ENCODE results near the gene MMP21.

MMP21 gene

DNA sequence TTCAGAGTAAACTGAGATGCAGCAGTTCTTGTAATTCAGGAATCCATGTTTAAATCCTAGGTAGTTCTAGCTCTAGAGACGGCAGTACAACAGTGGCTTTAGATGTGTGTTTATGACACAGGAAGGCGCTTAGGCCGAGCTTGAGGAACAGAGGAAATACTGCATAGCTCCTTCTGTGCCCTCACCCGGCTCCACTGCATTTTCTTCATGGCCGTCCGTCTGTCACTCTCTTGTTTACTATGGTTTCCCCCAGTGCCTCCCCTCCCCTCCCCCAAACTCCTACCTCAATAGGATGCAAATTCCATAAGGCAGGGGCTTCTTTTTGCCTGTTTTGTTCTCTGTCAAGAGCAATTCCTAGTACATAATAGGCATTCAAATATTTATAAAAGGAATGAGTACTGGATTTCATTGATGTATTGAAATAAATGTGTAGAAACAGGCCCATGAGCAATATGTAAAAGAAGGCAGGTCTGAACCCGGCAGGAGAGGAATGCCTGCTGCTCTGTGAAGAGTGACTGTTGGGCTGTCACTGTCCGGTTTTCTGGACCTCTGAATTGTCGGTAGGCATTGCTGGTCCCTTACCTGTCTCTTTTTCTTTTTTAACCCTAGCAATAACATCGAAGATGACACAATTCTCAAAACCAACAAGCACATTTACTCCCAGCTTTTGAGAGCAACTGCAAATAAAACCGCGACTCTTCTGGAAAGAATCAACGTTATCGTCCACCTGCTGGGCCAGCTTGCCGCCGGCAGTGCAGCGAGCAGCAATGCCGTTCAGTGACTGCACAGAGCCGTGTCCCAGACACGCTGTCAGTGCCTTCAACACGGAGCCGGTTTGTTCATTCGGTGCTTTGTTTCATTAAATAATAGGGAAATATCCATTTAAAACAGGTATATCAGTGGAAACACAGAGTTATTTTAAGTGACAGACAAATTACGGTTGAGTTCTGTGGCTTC is 12.7 kb downstream of the MMP21 start:
- no peak for DNase-seq

DNA sequence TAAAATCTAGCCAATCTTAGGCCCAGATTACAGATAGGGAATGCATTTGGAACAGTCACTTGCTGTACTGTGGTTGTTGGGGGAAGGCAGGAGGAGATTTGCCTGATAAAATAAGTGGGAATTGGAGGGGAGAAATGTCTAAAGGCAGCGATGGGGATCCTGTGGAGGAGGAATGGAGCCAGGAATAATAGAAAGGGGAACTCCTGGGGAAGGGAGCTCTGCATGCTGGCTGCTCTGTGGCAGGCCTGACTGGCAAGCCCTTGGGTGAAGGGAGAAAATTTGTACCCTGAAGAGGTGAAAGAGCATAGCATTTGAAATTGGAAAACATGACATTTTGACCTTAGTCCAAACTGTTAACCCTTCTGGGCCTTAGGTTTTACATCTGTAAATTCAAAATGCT is 13.7 kb downstream of the MMP21 start:
- no peak for DNase-seq

DNA sequence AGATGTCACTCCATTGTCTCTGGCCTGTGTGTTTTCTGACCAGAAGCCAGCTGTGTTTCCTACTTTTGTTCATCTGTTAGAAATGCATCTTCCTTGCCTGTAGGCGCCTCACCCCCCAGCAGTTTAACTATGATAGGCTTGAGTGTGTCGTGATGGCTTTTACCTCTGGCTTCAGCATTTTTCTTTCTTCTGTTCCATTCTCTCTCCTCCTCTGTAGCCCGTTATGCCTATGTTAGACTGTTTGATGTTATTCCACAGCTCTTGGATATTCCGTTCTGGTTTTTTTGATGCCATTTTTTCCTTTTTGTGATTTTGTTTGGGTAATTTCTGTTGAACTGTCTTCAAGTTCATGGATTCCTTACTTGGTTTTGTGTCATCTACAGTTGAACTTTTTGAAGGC is 17.9 kb downstream of the MMP21 start:
- DNase-seq = no peak

DNA sequence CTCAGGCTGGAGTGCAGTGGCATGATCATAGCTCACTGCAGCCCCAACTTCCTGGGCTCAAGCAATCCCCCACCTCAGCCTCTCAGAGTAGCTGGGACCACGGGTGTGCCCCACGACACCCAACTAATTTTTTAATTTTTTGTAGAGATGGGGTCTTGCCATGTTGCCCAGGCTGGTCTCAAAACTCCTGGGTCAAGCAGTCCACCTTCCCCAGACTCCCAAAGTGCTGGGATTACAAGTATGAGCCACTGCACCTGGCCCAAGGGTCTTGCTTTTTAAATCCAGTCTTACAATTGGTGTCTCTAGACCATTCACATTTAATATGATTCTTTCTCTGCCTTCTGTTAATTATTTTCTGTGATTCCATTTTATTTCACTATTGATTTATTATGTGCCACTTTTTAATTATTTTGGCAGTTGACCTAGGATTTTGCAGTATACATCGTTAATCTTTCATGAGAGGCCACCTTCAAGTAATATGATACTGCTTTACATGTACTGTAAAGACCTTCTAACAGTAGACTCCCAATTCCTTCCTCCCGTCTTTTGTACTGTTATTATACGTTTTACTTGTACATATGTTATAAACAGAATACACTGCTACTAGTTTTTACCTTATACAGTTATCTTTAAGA is 18.7 kb downstream of the MMP21 start:
- DNase-seq = no peak

DNA sequence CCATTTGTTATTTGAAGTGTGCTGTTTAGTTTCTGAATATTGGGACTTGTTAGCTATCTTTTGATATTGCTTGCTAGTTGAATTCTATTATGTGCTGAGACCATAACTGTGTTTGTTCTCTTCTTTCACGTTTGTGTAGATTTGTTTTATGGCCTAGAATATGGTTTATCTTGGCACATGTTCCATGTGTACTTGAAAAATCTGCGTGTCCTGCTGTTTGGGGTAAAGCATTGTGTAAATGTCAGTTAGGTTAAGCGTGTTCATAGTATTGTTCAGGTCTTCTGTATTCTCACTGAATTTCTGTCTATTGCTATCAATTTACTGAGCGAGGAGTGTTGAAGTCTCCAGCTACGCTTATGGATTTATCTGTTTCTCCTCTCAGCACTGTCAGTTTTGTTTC is 19.4 kb downstream of the MMP21 start:
- no peak for DNase-seq

DNA sequence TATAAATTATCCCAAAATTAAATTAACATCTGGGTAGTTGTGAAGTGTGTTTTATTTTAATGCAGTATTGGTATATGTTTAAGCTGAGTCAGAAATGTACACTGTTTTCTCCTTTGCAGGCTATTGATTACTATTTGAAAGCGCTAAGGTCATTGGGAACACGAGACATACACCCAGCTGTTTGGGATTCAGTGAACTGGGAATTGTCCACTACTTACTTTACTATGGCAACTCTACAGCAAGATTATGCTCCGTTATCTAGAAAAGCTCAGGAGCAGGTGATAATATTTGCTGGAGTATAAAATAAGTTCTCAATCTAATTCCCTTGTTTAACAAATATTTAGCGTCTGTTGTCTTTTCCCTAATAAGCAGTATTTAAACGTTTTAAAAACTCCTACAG is 28.2 kb downstream of the MMP21 start:
- no peak for DNase-seq

DNA sequence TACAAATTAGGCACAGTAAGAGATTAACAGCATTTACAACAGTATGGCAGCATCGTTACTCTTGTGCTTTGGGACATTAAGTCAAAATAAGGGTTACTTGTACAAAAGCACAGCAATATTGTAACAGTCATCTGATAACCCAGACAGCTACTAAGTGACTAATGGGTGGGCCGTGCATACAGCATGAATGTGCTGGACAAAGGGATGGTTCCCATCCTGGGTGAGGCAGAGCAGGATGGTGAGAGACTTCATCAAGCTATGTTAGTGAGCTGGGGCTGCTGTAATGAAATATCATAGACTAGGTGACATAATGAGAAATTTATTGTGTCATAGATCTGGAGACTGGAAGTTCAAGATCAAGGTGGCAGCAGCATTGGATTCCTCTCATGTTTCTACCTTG is 30.7 kb downstream of the MMP21 start:
- DNase-seq = no peak

DNA sequence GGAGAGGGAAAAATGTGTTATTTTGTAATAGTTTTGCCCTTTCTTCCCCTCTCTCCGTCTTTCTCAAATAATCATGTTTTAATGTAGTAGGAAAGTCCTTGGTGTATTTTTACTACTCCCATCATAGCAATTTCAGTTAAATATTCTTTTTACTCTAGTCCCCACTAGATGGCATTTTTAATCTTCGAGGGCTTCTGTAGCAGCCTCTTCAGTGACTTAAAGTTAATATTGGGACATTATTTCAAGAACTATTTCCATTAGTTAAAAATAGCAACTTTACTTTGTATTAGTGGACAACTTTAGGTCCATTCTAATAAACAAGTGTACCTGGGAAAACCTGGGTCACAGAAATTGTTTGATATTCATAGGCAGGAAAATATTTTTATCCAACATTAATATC is 33.2 kb downstream of the MMP21 start:
- no peak for DNase-seq

DNA sequence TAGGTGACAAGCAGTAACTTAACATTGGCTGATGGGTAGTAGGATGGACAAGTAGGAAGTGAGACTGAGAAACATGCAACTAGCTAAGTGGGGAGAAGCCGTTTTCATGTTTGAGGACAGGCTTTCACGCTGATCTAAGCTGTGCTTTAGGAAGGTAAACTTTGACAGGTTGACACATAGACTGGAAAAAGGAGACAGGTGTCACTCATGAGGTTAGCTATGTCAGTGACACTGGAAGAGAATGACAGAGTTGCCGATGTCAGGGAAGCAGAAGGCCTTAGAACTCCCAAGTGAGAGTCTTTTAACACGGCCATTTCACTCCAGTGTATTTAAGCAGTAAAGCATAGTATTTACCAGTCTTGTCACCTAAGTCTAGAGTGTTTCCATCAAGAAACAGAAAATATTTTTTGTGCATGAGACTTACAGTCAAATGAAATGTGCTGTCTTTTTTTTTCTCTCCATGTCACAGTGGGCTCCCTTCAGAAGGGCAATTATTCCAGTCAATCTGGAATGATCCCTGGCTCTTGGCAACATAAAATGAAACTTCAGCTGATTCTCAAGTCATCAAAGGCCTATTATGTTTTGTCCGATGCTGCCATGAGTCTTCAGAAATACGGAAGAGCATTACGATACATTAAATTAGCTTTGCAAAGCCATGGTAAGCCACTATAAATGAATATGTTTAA is 35.5 kb downstream of the MMP21 start:
- no peak for DNase-seq

DNA sequence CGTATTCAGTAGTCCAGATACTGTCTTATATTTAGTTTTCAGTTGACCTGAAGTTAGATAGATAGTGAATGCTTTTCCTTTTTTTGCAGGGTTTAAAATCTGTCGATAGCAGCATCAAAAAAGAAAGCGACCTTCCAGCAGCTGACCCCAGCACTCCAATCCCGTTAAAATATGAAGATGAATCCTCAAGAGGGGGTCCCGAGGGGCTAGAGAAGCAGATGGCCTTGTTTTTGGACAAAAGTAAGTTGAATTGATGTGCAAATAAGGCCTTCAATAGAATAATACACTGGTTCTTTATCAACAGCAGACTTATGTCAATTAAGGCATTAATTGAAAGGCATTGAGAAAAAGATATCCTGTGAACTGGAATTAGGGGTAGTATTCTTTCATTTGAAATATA is 37.4 kb downstream of the MMP21 start:
- DNase-seq = no peak

DNA sequence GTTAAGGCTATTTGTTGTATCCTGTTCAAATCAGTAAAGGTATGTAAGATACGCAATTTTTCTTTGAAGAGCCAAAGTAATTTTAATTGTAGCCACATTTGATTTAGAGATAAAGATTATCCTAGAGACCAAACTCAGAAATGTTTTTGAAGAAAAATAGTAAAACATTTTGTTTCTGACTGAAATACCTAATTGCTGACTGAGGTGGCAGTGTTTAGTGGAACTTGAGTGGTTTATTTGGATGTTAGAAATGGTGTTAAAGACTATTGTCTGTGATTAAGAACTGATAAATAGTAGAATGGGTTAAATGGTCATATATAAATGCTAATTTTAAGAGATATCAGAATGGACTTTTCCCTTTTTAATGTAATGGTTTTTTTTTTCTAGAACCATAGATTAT is 40.8 kb downstream of the MMP21 start:
- no peak for DNase-seq

DNA sequence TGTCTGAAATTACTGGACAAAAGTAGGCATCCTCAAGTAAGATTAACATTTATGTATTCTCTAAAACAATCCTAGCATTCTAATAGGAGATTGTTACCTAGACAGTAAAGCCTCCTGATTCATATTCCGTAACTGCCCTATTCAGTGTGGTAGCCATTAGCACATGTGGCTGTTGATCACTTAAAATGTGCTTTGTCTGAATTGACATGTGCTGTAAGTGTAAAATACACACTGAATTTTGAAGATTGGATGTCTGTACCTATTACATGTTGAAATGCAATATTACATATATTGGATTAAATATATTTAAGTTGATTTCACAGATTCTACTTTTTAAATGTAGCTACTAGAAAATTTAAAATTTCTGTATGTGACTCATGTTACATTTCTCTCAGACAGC is 41.5 kb downstream of the MMP21 start:
- DNase-seq = no peak

DNA sequence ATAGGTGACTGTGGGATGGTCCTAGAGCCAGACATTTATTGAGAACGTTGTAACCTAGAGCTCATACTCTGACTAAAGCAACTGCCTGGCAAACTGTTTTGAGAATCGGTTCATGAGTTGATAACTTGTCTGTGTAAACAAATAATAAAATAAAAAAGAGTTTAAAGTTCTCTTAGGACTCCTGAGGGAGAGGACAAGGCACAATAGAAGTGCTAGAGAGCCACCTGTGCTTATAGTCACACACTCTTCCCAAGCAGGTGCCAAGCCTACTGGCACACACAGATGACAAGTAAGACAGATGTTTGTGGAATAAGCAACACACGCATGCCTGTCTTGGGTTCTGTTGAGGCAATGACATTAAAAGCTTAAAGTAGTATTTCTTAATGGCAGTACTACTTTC is 48.2 kb downstream of the MMP21 start:
- DNase-seq = no peak

DNA sequence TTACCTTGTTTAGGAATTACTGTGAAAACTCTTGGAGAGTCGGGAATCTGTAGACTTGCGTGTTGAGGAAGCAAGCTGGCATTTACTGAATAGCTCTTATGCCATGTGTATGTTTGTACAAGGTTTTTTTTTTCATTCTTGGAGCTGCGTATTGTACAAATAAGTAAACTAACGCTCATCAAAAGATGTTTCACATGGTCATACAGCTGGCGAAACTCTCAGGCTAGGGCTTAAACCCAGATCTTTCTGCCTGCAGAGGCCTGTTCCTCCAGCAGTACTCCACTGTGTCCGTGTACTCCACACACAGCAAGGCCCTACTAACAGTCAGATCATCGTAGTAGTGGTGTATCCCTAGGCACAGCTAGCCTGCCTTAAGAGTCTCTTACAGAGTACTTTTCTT is 48.7 kb downstream of the MMP21 start:
- no peak for DNase-seq

DNA sequence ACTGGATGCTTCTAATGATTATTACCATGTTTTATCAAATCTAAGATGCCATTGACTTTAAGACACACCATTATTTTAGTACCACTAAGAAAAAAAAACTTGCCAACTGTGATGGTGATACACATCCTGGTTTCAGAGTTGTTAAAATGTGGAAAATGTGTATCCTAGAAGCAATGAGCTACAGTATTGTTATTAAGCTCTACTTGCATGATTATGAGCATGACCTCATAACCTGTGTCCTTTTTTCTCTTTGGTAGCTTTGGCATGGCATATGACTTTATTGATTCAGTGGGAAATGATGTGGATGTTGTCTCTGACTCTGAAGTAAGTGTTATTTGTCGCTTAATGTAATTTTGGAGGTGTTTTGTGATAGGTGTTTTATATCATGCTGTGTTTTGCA is 52.8 kb downstream of the MMP21 start:
- DNase-seq = no peak

DNA sequence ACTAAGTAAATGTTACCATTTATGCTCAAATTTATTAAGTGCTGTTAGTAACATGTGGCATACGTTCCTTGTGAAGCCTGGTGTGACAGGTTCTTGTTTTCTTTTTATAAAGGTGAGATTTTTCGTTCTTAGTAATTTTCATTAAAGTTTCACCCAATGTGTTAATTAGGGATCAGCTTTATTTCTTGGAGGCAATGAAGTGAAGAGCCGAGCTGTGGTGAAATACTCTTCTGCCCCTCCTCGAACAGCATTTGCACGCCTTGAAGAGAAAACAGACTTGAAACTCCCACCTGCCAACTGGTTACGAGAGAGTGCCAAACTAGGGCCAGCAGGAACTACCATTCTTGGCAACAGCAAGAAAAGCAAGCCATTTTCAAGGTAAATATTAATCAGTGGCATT is 54.6 kb downstream of the MMP21 start:
- no peak for DNase-seq

DNA sequence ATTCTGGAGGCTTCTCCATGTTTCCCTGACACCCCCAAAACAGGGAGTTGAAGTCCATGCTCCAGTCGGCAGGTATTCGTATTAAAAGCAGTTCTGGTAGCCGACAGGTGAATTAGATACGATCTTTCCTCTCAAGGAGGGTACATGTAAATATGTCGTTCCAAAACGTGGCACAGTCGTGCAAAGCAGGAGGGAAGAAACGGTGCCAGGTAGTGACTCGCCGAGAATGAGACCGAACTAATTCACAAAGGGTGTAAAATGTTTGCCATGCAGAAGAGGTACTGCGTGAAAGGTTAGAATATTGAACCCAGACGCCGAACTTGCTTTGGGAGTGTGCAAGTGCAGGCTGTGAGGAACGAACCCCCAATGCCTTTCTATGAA is 55.6 kb downstream of the MMP21 start:
- no peak for DNase-seq

DNA sequence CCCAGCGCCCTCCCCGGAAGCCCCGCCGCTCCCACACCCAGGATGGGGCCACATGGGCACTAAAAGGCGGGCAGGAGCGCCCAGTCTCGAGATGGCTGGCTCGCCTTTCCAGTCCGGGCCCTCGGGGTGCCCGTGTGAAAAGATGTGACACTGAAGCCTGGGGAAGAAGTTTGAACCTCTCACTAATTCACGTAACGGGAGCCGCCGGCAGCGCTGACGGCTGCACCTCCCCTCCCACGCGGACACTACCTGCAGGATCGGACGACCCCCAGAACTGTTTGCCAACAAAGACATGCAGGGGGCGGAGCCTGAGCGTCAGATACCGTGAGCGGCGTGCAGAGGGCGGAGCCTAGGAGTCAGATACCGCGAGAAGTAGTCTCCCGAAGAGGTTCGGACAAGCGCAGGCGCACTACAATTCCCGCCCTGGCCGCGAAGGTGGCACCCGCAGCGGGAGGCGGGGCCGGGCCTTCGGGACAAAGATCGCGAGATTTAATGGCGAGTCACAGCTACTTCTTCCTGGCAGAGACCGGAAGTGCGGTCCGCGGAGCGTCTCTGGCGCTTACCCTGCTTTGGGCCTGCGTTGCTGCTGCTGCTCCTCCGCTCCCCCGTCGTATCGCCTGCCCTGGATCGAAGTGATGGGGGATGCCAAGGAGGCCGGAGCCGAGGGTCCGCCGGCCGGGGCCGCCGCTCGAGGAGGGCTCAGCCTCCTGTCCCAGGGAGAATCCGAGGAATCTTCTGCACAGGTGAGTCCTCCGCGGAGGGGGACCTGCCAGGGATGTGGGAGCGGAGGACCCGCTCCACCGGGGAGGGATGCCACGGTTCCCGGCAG is 56.2 kb downstream of the MMP21 start, which contains the start of gene EDRF1:
Gene EDRF1, plus strand, starts transcription at position 537 of the 829 bp plus-strand sequence. Its CDS starts 99 bp downstream, at position 636.
- peak; percentile 98 for DNase-seq

Measured in hippocampal formation (tissue), 2 donors.